ENCODE data around the gene HOXA13. TPM values are rescaled to one million over a fixed set of nuclear protein-coding genes. Genes with fewer than 3 reads are reported as not detected.

Gene HOXA13
- total RNA-seq, 2 experiments from 2014 or later = 0.32 to 0.54 TPM

DNA sequence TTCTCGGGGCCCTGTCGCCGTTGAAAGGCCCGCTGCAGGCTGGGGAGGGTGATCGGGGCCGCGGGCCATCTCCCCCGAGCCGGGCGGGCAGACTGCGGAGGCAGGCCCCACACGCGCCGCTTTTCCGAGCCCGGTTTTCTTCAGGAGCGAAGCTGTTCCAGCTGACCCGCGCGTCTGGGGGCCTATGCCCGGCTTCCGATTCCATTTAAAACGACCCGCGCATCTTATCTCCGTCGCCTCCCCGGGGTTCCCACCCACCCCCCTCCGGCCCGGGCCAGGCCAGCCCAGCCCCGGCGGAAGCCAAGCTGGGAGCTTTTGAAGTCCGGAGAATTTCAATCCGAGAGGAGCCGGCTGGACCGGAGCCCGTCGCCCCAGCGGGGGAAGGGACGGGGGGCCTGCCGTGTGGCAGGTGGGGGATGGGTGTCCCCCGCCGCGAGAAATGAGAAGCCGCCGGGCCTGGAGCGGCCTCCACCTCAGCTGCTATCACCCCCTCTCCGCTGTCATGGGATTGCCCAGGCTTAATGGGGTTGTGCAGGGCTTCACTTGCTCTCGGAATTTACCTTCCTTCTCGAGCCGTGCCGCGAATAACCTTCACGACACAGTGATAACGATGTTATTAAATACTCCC lies 39.6 kb upstream of the HOXA13 start:
- intact Hi-C loops (cut with micrococcal nuclease; ENCODE audit: unreplicated experiment) = no loop called here
- no peaks in the 10 kb centered on the region for H3K36me3 ChIP-seq (ENCODE audit: insufficient read depth, low read length)
- ChIA-PET CTCF (ENCODE audit: unreplicated experiment) (no interaction called here), POLR2A (no interaction called here)
- H3K27ac ChIP-seq (ENCODE audit: low read depth, low read length, poor library complexity, severe bottlenecking) = no peak overlapping the region
- H4K20me1 ChIP-seq (ENCODE audit: insufficient read depth, low read length) = no peaks in the 10 kb centered on the region
- H3K9me2 ChIP-seq (ENCODE audit: insufficient read depth, low read length) = no peaks in the 10 kb centered on the region
- no TSS peak for BruUV-seq (replicated peaks)
- H3K79me2 ChIP-seq (ENCODE audit: insufficient read depth, low read depth, low read length) = no peaks in the 10 kb centered on the region
- no peak for TF ChIP-seq EZH2phosphoT487 (IDR thresholded peaks at IDR 0.05; ENCODE audit: borderline replicate concordance, low read depth, low read length)
- TF ChIP-seq, protein P1, sequence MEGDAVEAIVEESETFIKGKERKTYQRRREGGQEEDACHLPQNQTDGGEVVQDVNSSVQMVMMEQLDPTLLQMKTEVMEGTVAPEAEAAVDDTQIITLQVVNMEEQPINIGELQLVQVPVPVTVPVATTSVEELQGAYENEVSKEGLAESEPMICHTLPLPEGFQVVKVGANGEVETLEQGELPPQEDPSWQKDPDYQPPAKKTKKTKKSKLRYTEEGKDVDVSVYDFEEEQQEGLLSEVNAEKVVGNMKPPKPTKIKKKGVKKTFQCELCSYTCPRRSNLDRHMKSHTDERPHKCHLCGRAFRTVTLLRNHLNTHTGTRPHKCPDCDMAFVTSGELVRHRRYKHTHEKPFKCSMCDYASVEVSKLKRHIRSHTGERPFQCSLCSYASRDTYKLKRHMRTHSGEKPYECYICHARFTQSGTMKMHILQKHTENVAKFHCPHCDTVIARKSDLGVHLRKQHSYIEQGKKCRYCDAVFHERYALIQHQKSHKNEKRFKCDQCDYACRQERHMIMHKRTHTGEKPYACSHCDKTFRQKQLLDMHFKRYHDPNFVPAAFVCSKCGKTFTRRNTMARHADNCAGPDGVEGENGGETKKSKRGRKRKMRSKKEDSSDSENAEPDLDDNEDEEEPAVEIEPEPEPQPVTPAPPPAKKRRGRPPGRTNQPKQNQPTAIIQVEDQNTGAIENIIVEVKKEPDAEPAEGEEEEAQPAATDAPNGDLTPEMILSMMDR (conservative IDR thresholded peaks at IDR 0.05; ENCODE audit: low read length) = no peak
- no peak overlapping the region for H3K4me2 ChIP-seq (ENCODE audit: low read length)
- DNase-seq (ENCODE audit: low spot score) = no peak
- no peaks in the 10 kb centered on the region for H3K4me1 ChIP-seq (ENCODE audit: insufficient read depth, low read length, poor library complexity, severe bottlenecking)
- H2AFZ ChIP-seq (ENCODE audit: low read length) = no peak overlapping the region
- H3K4me3 ChIP-seq (ENCODE audit: low read depth, low read length, poor library complexity, severe bottlenecking) = no peak overlapping the region
- H3K9me3 ChIP-seq (ENCODE audit: low read length) = no peaks in the 10 kb centered on the region

DNA sequence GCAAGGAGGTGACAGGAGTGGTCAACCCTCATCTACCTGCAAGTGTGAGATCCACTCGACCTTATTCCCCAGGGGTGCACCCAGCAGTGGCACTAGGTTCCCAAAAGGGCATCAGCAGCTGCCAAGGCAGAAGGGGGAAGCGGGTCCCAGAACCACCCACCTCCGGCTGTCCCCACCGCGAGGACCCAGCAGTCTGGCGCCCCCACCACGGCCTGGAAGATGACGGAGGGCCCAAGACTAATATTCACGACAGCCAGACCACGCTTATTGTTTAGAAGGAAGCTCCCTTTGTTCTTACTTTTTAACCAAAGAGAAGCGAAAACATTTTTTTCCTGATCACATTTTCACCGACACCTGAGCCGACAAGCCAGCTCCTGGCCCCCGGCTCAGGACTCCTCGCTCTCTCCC lies 39.1 kb upstream of the HOXA13 start:
- intact Hi-C loops (cut with micrococcal nuclease; ENCODE audit: unreplicated experiment) = no loop called here
- H3K36me3 ChIP-seq (ENCODE audit: insufficient read depth, low read length) = no peaks in the 10 kb centered on the region
- no peaks in the 10 kb centered on the region for H3K79me2 ChIP-seq (ENCODE audit: insufficient read depth, low read depth, low read length)
- H3K9me3 ChIP-seq (ENCODE audit: low read length) = no peaks in the 10 kb centered on the region
- H3K4me1 ChIP-seq (ENCODE audit: insufficient read depth, low read length, poor library complexity, severe bottlenecking) = no peaks in the 10 kb centered on the region
- TF ChIP-seq, protein P1 (conservative IDR thresholded peaks at IDR 0.05; ENCODE audit: low read length) = no peak
- TF ChIP-seq EZH2phosphoT487 (IDR thresholded peaks at IDR 0.05; ENCODE audit: borderline replicate concordance, low read depth, low read length) = no peak
- H3K4me2 ChIP-seq (ENCODE audit: low read length) = no peak overlapping the region
- no peaks in the 10 kb centered on the region for H4K20me1 ChIP-seq (ENCODE audit: insufficient read depth, low read length)
- no peak for DNase-seq (ENCODE audit: low spot score)
- BruUV-seq (replicated peaks) = no TSS peak
- no peaks in the 10 kb centered on the region for H3K9me2 ChIP-seq (ENCODE audit: insufficient read depth, low read length)
- H2AFZ ChIP-seq (ENCODE audit: low read length) = no peak overlapping the region
- no peak overlapping the region for H3K27ac ChIP-seq (ENCODE audit: low read depth, low read length, poor library complexity, severe bottlenecking)
- POLR2A ChIA-PET = no interaction called here
- CTCF ChIA-PET (ENCODE audit: unreplicated experiment) = no interaction called here
- no peak overlapping the region for H3K4me3 ChIP-seq (ENCODE audit: low read depth, low read length, poor library complexity, severe bottlenecking)

DNA sequence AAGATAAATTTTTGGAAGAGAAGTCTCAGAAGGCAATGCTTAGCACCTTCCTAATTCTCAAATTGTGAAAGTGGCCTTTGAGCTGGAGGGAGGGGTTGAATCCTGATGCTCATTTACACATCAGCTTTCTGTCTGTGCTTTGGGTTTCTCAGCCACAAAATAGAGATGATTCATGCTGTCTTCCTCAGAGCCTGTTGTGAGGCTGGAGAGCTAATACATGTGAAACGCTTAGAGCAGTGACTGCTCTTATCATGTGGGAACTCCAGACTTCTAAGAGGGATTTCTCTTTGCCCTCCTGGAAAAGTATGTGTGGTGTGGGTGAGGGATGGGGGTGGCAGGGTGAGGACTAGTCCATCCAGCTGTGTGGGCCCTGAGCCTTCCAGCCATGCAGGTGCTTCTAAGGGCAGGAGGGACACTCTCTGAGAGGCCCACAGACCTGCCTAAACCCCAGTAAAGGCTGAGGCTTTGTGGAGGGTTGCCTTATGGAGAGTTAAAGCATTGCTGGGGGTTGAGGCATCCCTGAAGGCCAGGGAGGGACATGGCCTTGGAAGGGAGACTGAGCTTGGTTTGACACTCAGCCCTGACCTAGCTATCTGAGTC lies 37.9 kb upstream of the HOXA13 start:
- H2AFZ ChIP-seq (ENCODE audit: low read length) = no peak overlapping the region
- H4K20me1 ChIP-seq (ENCODE audit: insufficient read depth, low read length) = no peaks in the 10 kb centered on the region
- BruUV-seq (replicated peaks) = no TSS peak
- H3K9me2 ChIP-seq (ENCODE audit: insufficient read depth, low read length) = no peaks in the 10 kb centered on the region
- no peak for DNase-seq (ENCODE audit: low spot score)
- no peak overlapping the region for H3K4me2 ChIP-seq (ENCODE audit: low read length)
- H3K4me3 ChIP-seq (ENCODE audit: low read depth, low read length, poor library complexity, severe bottlenecking) = no peak overlapping the region
- no peaks in the 10 kb centered on the region for H3K79me2 ChIP-seq (ENCODE audit: insufficient read depth, low read depth, low read length)
- no peaks in the 10 kb centered on the region for H3K36me3 ChIP-seq (ENCODE audit: insufficient read depth, low read length)
- no peak overlapping the region for H3K27ac ChIP-seq (ENCODE audit: low read depth, low read length, poor library complexity, severe bottlenecking)
- H3K4me1 ChIP-seq (ENCODE audit: insufficient read depth, low read length, poor library complexity, severe bottlenecking) = no peaks in the 10 kb centered on the region
- TF ChIP-seq, protein P1 (conservative IDR thresholded peaks at IDR 0.05; ENCODE audit: low read length) = no peak
- TF ChIP-seq EZH2phosphoT487 (IDR thresholded peaks at IDR 0.05; ENCODE audit: borderline replicate concordance, low read depth, low read length) = no peak
- H3K9me3 ChIP-seq (ENCODE audit: low read length) = no peaks in the 10 kb centered on the region
- intact Hi-C loops (cut with micrococcal nuclease; ENCODE audit: unreplicated experiment) = no loop called here
- POLR2A ChIA-PET = no interaction called here
- CTCF ChIA-PET (ENCODE audit: unreplicated experiment) = no interaction called here

All from OCI-LY7 (cell line).